Right atrium auricular region (tissue), 2 donors: ENCODE measurements around the gene EMILIN1. TPM values are rescaled to one million over a fixed set of nuclear protein-coding genes. Genes with fewer than 3 reads are reported as not detected.
"Not testable (repeated sequence)": the region's sequence is repeated elsewhere in the genome, so short reads cannot be mapped to it uniquely, and the experiment has no call there.

Experiments
- DNase-seq: peaks from one replicate; pipeline ENCODE4 v3.0.0-alpha.2; 2019; ENCODE audit warnings: low spot score
- H3K27ac ChIP-seq, 2 donors: fragments of 200-600 bp; sonication (generic); 1 replicate in 1 of 2; 2 replicates in 1 of 2; pipeline ENCODE4 v1.5.1; 2016 to 2019
- H3K27me3 ChIP-seq, 2 donors: fragments of 200-600 bp; sonication (generic); one replicate each; pipeline versions ENCODE4 v1.5.1 to v1.6.0; 2017 to 2019
- H3K36me3 ChIP-seq: fragments of 200-600 bp; sonication (generic); one replicate; pipeline ENCODE4 v1.5.1; 2016
- H3K4me1 ChIP-seq, 2 donors: fragments of 200-600 bp; sonication (generic); one replicate each; pipeline versions ENCODE4 v1.5.1 to v1.6.0; 2017 to 2019
- H3K4me3 ChIP-seq, 2 donors: fragments of 200-600 bp; sonication (generic); 1 replicate in 1 of 2; 2 replicates in 1 of 2; pipeline ENCODE4 v1.5.1; 2017 to 2019; ENCODE audit warnings: mild to moderate bottlenecking in 1 of 2, moderate library complexity in 1 of 2
- H3K9me3 ChIP-seq, 2 donors: fragments of 200-600 bp; sonication (generic); one replicate each; pipeline ENCODE4 v1.5.1; 2019
- total RNA-seq, 2 donors: library from RNA; depleted of rRNA; stranded (reverse); fragments of >200 nt; gene quantifications; one replicate each; pipeline ENCODE4 v1.1.0, GENCODE V29; 2016
- TF ChIP-seq, protein P1 (sequence below), 2 donors: fragments of 200-600 bp; sonication (generic); IDR thresholded peaks; one replicate each; pipeline ENCODE4 v1.5.1; 2019; ENCODE audit warnings: antibody characterized with exemption in 2 of 2

EMILIN1 gene
- total RNA-seq, 2 donors from 2014 or later: 22.3 to 36.7 TPM

- no peak overlapping the region for H3K27ac ChIP-seq
- no peak overlapping the region for H3K4me3 ChIP-seq
- H3K27me3 ChIP-seq: no peaks in the 10 kb centered on the region
- no peaks in the 10 kb centered on the region for H3K4me1 ChIP-seq
- no peaks in the 10 kb centered on the region for H3K9me3 ChIP-seq
- no peaks in the 10 kb centered on the region for H3K36me3 ChIP-seq
- DNase-seq: no peak
- TF ChIP-seq, protein P1, sequence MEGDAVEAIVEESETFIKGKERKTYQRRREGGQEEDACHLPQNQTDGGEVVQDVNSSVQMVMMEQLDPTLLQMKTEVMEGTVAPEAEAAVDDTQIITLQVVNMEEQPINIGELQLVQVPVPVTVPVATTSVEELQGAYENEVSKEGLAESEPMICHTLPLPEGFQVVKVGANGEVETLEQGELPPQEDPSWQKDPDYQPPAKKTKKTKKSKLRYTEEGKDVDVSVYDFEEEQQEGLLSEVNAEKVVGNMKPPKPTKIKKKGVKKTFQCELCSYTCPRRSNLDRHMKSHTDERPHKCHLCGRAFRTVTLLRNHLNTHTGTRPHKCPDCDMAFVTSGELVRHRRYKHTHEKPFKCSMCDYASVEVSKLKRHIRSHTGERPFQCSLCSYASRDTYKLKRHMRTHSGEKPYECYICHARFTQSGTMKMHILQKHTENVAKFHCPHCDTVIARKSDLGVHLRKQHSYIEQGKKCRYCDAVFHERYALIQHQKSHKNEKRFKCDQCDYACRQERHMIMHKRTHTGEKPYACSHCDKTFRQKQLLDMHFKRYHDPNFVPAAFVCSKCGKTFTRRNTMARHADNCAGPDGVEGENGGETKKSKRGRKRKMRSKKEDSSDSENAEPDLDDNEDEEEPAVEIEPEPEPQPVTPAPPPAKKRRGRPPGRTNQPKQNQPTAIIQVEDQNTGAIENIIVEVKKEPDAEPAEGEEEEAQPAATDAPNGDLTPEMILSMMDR (IDR thresholded peaks at IDR 0.05): no peak
These were observed 23.9 kb downstream of the EMILIN1 start for GRCh38 chr2:27102329-27102728.

GRCh38 chr2:27105981-27106380, 27.6 kb downstream of the EMILIN1 start:
- Histone ChIP-seq H3K4me3 (no peak overlapping the region), H3K4me1 (no peaks in the 10 kb centered on the region), H3K27me3 (no peaks in the 10 kb centered on the region), H3K9me3 (no peaks in the 10 kb centered on the region), H3K36me3 (no peaks in the 10 kb centered on the region), H3K27ac (no peak overlapping the region)
- TF ChIP-seq, protein P1 (IDR thresholded peaks at IDR 0.05): no peak
- no peak for DNase-seq

GRCh38 chr2:27108221-27108620, 29.8 kb downstream of the EMILIN1 start:
- H3K36me3 ChIP-seq: no peaks in the 10 kb centered on the region
- no peaks in the 10 kb centered on the region for H3K4me1 ChIP-seq
- no peaks in the 10 kb centered on the region for H3K27me3 ChIP-seq
- no peak overlapping the region for H3K27ac ChIP-seq
- no peak for DNase-seq
- H3K9me3 ChIP-seq: no peaks in the 10 kb centered on the region
- TF ChIP-seq, protein P1 (IDR thresholded peaks at IDR 0.05): no peak
- H3K4me3 ChIP-seq: no peak overlapping the region

GRCh38 chr2:27109083-27109482, 30.7 kb downstream of the EMILIN1 start:
- Histone ChIP-seq H3K27ac (no peak overlapping the region), H3K9me3 (no peaks in the 10 kb centered on the region), H3K27me3 (no peaks in the 10 kb centered on the region), H3K4me1 (no peaks in the 10 kb centered on the region), H3K36me3 (no peaks in the 10 kb centered on the region), H3K4me3 (no peak overlapping the region)
- no peak for DNase-seq
- TF ChIP-seq, protein P1 (IDR thresholded peaks at IDR 0.05): no peak

DNA sequence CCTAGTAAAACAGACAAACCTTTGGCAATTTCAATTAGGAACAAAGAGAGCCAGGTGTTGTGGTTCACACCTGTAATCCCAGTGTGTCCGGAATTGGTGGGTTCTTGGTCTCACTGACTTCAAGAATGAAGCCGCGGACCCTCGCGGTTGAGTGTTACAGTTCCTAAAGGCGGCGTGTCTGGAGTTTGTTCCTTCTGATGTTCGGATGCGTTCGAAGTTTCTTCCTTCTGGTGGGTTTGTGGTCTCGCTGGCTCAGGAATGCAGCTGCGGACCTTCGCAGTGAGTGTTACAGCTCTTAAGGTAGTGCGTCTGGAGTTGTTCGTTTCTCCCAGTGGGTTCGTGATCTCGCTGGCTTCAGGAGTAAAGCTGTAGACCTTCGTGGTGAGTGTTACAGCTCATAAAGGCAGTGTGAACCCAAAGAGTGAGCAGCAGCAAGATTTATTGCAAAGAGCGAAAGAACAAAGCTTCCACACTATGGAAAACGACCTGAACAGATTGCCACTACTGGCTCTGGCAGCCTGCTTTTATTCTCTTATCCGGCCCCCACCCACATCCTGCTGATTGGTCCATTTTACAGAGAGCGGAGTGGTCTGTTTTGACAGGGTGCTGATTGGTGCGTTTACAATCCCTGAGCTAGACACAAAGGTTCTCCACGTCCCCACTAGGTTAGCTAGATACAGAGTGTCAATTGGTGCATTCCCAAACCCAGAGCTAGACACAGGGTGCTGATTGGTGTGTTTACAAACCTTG, 32.4 kb downstream of the EMILIN1 start:
- not testable (repeated sequence) for DNase-seq, H3K9me3 ChIP-seq, H3K27me3 ChIP-seq, H3K27ac ChIP-seq, H3K4me3 ChIP-seq, H3K36me3 ChIP-seq, H3K4me1 ChIP-seq

DNA sequence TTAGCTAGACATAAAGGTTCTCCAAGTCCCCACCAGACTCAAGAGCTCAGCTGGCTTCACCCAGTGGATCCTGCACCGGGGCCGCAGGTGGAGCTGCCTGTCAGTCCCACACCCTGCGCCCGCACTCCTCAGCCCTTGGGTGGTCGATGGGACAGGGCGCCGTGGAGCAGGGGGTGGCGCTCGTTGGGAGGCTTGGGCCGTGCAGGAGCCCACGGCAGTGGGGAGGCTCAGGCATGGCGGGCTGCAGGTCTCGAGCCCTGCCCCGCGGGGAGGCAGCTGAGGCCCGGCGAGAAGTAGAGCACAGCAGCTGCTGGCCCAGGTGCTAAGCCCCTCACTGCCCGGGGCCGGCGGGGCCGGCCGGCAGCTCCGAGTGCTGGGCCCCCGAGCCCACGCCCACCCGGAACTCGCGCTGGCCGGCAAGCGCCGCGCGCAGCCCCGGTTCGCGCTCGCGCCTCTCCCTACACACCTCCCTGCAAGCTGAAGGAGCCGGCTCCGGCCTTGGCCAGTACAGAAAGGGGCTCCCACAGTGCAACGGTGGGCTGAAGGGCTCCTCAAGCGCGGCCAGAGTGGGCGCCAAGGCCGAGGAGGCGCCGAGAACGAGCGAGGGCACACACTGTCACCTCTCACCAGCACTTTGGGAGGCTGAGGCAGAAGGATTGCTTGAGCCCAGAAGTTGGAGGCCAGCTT, 33.1 kb downstream of the EMILIN1 start:
- not testable (repeated sequence) for H3K36me3 ChIP-seq, H3K27me3 ChIP-seq, H3K4me1 ChIP-seq, H3K27ac ChIP-seq, DNase-seq, H3K9me3 ChIP-seq, H3K4me3 ChIP-seq
